Measurements from ENCODE around the gene PLEKHD1. TPM values are rescaled to one million over a fixed set of nuclear protein-coding genes. Genes with fewer than 3 reads are reported as not detected.

The PLEKHD1 gene
- total RNA-seq, 2 donors from 2014 or later, result 0.14 to 0.21 TPM

DNA sequence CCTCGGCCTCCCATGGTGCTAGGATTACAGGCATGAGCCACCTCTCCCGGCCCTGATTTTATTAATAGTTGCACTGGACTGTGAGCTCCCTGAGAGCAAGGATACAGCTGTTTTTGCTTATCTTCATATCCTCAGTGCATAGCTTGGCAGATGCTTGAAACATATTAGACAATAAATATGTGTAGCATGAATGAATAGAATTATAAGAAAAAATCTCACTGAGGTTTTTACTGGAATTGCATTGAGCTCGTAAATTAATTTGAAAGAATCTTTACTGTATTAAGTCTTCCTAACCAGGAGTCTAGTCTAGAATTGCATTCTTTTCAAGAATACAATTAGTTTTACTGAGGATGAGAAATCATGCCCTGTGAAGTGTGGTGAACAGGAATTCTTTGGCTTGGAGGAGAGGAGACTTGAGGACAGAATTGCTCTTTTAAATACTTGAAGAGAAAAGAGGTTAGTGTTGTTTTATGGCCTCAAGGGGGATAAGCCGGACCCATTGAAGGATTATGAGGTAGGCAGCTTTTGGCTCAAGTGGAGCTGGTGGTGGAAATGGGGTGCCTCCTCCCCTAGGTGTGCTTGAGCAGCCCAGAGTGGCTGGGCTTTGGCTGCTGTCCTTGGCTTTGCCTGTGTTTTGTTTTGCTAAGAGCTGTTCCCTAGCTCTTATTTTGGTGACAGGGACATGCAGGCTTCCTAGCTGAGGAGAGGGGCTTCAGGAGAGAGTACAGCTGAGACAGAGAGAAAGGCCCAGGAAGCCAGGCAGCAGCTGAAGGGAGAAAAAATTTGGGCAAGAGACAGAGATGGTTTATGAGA is 34.0 kb downstream of the PLEKHD1 start:
- Mint-ChIP-seq H3K27ac (no peak overlapping the region), H3K4me3 (no peak overlapping the region), H3K27me3 (peaks cover 16 to 24% of the 10 kb centered on the region in 2 donors), H3K36me3 (no peaks in the 10 kb centered on the region), H3K4me1 (ENCODE audit: low read depth in 2 of 2) (no peaks in the 10 kb centered on the region), H3K9me3 (no peaks in the 10 kb centered on the region)
- ATAC-seq (no peak), DNase-seq (ENCODE audit: low spot score) (no peak)

DNA sequence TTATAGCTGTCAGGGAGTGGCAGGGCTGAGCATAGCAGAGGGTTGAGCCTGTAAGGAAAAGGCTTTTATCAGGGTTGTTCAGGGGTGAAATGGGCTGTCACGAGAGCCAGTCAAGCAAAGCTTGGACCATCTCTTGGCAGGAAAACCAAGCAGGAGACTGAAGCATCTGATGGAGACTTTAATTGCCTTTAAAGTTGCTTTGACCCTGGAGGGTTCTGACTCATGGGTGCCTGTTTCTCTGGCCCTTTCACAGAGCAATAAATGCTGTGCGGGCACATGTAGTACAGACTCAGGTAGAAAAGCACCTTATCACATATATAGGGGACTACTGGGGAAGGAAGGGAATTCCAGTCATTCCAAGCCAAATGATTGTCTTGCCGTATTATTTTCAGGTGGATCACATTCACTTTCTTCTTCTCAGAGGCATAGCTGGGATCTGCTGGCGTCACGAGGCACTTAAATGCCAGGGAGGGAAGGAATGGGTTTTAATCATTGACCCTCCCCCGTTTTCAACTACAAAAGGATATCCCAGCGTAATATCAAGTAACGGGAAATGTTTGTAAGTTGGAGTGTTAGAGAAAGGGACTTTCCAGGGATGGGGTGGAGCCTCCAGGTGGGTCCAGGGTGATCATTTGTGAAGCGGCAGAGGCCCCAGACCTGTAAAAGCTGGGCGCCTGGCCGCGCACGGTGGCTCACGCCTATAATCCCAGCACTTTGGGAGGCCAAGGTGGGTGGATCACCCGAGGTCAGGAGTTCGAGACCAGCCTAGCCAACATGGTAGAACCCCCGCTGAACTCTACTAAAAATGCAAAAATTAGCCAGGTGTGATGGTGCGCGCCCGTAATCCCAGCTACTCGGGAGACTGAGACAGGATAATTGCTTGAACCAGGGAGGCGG is 34.9 kb downstream of the PLEKHD1 start:
- H3K4me3 Mint-ChIP-seq, result no peak overlapping the region
- no peak overlapping the region for H3K27ac Mint-ChIP-seq
- H3K4me1 Mint-ChIP-seq (ENCODE audit: low read depth in 2 of 2), result no peaks in the 10 kb centered on the region
- peaks cover 13 to 15% of the 10 kb centered on the region in 2 donors for H3K27me3 Mint-ChIP-seq
- no peaks in the 10 kb centered on the region for H3K9me3 Mint-ChIP-seq
- no peak for ATAC-seq
- H3K36me3 Mint-ChIP-seq, result no peaks in the 10 kb centered on the region
- DNase-seq (ENCODE audit: low spot score), result no peak

DNA sequence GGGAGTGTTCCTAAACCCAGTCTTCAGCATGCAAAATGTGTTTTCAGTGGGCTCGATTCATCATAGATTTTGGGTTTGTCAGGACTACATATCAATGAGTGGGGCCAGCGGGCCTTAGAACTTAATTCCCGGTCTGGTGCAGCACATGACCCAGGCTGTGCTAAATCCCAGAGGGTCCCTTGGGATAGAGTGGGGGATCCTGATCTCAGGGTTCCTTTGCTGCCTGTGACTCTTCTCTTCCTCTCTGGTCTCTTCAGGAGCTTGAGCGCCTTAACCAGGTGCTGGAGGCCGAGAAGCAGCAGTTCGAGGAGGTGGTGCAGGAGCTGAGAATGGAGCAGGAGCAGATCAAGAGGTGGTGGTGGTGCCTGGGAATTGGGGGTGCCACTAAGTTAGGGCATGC is 37.5 kb downstream of the PLEKHD1 start:
- Mint-ChIP-seq H3K36me3 (no peaks in the 10 kb centered on the region), H3K4me3 (no peak overlapping the region), H3K9me3 (no peaks in the 10 kb centered on the region), H3K4me1 (ENCODE audit: low read depth in 2 of 2) (no peaks in the 10 kb centered on the region), H3K27me3 (peaks cover 7 to 17% of the 10 kb centered on the region in 2 donors), H3K27ac (no peak overlapping the region)
- DNase-seq (ENCODE audit: low spot score) (no peak), ATAC-seq (no peak)

DNA sequence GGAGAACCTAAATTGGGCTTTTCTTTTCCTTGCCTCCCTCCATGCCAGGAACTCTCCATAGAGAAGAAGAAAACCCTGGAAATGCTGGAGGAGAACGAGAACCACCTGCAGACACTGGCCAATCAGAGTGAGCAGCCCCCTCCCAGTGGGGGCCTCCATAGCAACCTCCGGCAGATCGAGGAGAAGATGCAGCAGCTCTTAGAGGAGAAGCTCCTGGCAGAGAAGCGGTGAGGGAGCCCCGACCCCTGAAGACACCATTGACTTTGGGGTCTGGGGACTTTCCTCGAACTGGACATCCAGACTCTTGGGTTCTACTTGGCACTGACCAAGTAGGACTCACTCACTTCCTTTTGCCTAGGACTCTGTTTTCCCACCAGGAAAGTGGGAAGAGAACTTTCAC is 41.4 kb downstream of the PLEKHD1 start:
- no peak overlapping the region for H3K27ac Mint-ChIP-seq
- no peak overlapping the region for H3K4me3 Mint-ChIP-seq
- H3K36me3 Mint-ChIP-seq, result no peaks in the 10 kb centered on the region
- H3K4me1 Mint-ChIP-seq (ENCODE audit: low read depth in 2 of 2), result no peaks in the 10 kb centered on the region
- DNase-seq (ENCODE audit: low spot score) (no peak), ATAC-seq (no peak)
- no peaks in the 10 kb centered on the region for H3K9me3 Mint-ChIP-seq
- H3K27me3 Mint-ChIP-seq, result peaks cover 0 to 6% of the 10 kb centered on the region in 2 donors

DNA sequence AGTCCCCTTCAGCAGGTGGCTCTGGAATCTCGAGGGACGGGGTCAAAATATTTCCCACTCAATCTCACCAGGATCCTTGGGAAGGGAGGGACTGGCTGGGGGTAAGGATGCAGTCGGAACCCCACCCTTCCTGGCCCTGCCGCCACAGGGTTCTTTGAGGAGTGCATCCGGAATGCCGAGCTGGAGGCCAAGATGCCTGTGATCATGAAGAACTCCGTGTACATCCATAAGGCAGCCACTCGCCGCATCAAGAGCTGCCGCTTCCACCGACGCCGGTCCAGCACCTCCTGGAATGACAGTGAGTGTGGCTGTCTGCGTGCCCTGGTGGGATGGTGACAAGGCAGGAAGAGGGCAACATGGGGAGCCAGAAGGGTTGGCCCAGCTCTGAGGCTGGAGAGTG is 43.1 kb downstream of the PLEKHD1 start:
- Mint-ChIP-seq H3K27ac (no peak overlapping the region), H3K27me3 (peaks cover 3 to 6% of the 10 kb centered on the region in 2 donors), H3K36me3 (no peaks in the 10 kb centered on the region), H3K4me3 (no peak overlapping the region), H3K9me3 (no peaks in the 10 kb centered on the region), H3K4me1 (ENCODE audit: low read depth in 2 of 2) (no peaks in the 10 kb centered on the region)
- no peak for ATAC-seq
- no peak for DNase-seq (ENCODE audit: low spot score)

DNA sequence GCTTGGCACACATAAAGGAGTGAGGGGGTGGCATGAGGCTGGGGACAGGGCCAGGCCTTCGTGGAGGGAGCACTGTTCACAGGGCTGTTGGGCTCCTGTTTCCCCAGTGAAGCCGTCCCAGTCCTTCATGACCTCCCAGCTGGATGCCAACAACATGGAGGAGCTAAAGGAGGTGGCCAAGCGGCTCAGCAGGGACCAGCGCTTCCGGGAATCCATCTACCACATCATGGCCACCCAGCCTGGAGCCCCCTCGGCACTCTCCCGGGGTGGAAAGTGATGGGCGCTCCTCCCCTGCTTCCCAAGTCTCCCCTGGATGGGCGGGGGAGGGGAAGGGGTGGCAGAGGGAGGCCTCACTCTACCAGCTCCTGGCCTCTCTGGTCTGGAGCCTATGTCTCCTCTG is 43.6 kb downstream of the PLEKHD1 start:
- Mint-ChIP-seq H3K27ac (no peak overlapping the region), H3K36me3 (no peaks in the 10 kb centered on the region), H3K27me3 (peaks cover 4 to 6% of the 10 kb centered on the region in 2 donors), H3K4me1 (ENCODE audit: low read depth in 2 of 2) (no peaks in the 10 kb centered on the region), H3K4me3 (no peak overlapping the region), H3K9me3 (no peaks in the 10 kb centered on the region)
- ATAC-seq (no peak), DNase-seq (ENCODE audit: low spot score) (no peak)

DNA sequence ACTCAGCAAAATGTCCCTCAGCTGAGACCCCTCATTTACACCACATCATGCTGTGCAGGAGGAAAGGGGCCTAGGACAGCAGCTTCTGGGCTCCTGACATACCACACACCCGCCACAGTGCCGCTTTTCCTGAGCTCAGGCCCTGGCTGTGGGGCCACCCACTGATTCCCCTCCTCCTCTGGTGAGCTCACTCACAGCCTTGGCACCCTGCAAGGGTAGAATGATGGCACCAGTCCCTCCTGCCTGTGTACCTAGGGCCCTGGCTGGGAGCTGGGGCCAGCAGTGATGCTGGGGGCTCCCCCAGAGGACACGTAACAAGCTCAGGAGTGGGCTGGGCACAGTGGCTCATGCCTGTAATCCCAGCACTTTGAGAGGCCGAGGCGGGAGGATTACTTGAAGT is 44.4 kb downstream of the PLEKHD1 start:
- H3K27me3 Mint-ChIP-seq, result peaks cover 6 to 7% of the 10 kb centered on the region in 2 donors
- H3K9me3 Mint-ChIP-seq, result no peaks in the 10 kb centered on the region
- H3K4me3 Mint-ChIP-seq, result no peak overlapping the region
- no peaks in the 10 kb centered on the region for H3K36me3 Mint-ChIP-seq
- no peak overlapping the region for H3K27ac Mint-ChIP-seq
- H3K4me1 Mint-ChIP-seq (ENCODE audit: low read depth in 2 of 2), result no peaks in the 10 kb centered on the region
- ATAC-seq (no peak), DNase-seq (ENCODE audit: low spot score) (no peak)

DNA sequence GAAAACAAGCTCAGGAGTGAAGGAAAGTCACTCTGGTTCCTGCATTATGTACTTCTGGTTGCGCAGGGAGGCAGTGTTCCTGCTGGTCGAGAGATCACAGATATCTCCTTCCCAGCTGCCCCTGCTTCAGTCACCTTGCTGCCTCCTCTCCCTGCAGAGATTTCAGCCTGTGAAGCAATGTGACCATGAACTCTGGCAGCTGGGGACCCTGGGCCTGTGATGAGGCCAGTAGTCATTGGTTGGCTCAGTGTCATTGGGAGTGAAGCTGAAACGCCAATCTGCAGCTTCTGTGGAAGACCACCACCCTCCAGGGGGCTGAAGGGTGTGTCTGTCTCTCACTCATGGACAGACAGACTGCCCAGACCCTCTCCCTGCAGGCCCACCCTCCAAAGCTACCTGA is 45.0 kb downstream of the PLEKHD1 start:
- H3K9me3 Mint-ChIP-seq, result no peaks in the 10 kb centered on the region
- no peaks in the 10 kb centered on the region for H3K36me3 Mint-ChIP-seq
- ATAC-seq (no peak), DNase-seq (ENCODE audit: low spot score) (no peak)
- H3K27ac Mint-ChIP-seq, result no peak overlapping the region
- H3K4me1 Mint-ChIP-seq (ENCODE audit: low read depth in 2 of 2), result no peaks in the 10 kb centered on the region
- peaks cover 5 to 7% of the 10 kb centered on the region in 2 donors for H3K27me3 Mint-ChIP-seq
- no peak overlapping the region for H3K4me3 Mint-ChIP-seq

DNA sequence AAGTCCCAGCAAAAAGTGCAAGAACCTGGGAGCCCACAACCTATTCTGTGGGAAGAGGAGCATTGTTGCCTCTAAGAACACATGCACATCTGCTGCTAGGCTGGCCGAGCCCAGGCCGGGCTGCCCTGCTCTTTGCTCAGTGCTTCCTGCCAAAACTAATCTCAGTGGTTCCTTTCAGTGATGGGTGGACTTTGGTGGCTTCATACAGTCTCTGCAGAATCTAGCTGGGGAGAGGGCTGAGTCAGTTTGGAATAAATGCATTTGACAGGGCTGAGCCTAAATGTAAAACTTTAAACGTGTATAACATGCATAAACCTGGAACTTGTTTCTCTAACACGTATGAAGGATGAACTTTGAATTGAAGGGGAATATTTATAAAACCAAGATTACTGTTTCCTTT is 45.6 kb downstream of the PLEKHD1 start:
- no peak overlapping the region for H3K27ac Mint-ChIP-seq
- H3K4me3 Mint-ChIP-seq, result no peak overlapping the region
- H3K4me1 Mint-ChIP-seq (ENCODE audit: low read depth in 2 of 2), result no peaks in the 10 kb centered on the region
- no peak for DNase-seq (ENCODE audit: low spot score)
- no peak for ATAC-seq
- no peaks in the 10 kb centered on the region for H3K36me3 Mint-ChIP-seq
- peaks cover 5 to 11% of the 10 kb centered on the region in 2 donors for H3K27me3 Mint-ChIP-seq
- no peaks in the 10 kb centered on the region for H3K9me3 Mint-ChIP-seq

DNA sequence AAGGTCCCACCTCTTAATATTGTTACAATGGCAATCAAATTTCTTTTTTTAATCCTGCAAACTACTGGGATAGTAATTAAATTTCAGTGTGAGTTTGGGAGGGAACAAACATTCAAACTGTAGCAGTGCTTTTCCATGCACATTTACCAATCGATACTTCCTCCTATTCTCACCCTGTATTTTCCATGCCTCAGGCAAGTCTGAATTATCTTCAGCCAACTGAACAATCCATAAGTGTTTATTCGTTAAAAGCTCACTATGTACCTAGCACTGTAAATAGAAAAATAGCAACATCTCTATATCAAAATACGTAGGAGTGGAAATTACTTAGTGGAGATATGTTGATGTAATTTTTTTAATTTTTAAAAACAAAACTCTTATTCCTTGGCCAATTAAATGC is 46.6 kb downstream of the PLEKHD1 start:
- no peak for DNase-seq (ENCODE audit: low spot score)
- peaks cover 15% of the 10 kb centered on the region in 2 donors for H3K27me3 Mint-ChIP-seq
- H3K4me3 Mint-ChIP-seq, result no peak overlapping the region
- H3K36me3 Mint-ChIP-seq, result no peaks in the 10 kb centered on the region
- H3K9me3 Mint-ChIP-seq, result no peaks in the 10 kb centered on the region
- no peaks in the 10 kb centered on the region for H3K4me1 Mint-ChIP-seq (ENCODE audit: low read depth in 2 of 2)
- no peak for ATAC-seq
- no peak overlapping the region for H3K27ac Mint-ChIP-seq

DNA sequence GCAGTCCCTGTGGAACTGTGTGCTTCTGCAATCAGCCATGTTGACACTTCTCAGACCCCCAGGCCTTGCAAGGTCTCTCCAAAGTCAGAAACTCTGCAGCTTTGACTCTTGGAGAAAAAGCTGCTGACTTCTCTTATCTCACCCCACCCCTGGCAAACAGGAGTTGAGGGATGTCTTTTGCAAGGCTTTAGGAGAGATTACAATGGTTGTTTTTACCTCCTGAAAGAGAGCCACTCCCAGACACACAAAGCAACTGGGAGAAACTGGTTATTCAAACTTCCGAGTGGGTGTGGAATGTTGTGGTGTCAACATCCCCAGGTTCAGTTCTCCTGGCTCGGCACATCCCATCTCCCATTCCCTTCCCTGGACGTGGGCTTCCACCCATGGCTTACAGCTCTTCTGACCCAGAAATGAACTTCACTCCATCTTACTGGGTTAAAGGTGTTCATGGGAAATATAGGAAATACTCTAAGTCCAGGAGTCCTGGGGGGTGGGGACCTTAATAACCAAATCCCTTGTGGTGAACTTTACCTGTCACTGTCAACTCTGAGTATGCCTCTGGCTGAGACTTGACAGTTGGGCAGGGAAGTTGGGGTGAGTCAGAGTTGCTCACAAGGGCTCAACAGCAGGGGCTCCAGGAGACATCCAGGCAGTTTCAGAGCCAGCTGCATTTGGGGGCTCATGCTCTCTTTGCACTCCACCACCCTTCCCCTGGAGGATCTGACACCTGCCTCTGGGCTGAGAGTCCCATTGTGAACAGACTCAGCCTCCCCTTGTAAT is 48.2 kb downstream of the PLEKHD1 start:
- no peak for ATAC-seq
- no peak overlapping the region for H3K27ac Mint-ChIP-seq

DNA sequence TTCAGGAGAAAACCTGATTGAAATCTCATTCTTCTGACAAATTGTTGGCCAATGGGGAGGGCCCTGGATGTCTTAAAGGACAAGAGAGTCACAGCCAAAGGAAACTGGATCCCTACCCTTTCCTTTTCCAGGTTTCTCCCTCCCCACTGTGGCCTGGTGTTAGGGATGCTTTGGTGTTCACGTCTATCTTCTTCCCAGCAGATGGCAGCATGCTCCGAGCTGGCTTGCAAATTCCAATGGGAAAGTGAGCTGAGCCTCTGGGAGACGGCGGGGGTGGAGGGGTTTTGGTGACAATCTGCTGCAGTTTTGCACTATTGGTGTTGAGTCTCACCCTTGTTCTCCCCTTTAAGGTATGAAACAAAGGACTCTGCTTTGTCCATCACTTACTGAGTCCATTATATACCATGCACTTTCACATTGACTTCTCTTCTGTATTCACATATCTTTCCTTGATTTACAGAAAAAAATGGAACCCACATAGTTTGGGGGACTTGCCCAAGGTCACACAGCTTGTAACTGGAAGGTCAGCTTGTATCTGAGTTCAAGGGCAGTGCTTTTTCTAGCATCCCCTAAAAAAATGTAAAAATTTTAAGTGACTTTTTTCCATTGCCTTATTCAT is 50.8 kb downstream of the PLEKHD1 start:
- DNase-seq (ENCODE audit: low spot score), result no peak
- H3K36me3 Mint-ChIP-seq, result no peaks in the 10 kb centered on the region
- H3K27me3 Mint-ChIP-seq, result peaks cover 20 to 30% of the 10 kb centered on the region in 2 donors
- no peak overlapping the region for H3K27ac Mint-ChIP-seq
- no peaks in the 10 kb centered on the region for H3K4me1 Mint-ChIP-seq (ENCODE audit: low read depth in 2 of 2)
- H3K9me3 Mint-ChIP-seq, result no peaks in the 10 kb centered on the region
- H3K4me3 Mint-ChIP-seq, result no peak overlapping the region
- ATAC-seq, result no peak

More for the DNA sequence above, 48.2 kb downstream of the PLEKHD1 start:
- H3K4me1 Mint-ChIP-seq (ENCODE audit: low read depth in 2 of 2), result no peaks in the 10 kb centered on the region
- H3K36me3 Mint-ChIP-seq, result no peaks in the 10 kb centered on the region
- H3K9me3 Mint-ChIP-seq, result no peaks in the 10 kb centered on the region
- H3K27me3 Mint-ChIP-seq, result peaks cover 15 to 29% of the 10 kb centered on the region in 2 donors
- no peak for DNase-seq (ENCODE audit: low spot score)
- H3K4me3 Mint-ChIP-seq, result no peak overlapping the region

DNA sequence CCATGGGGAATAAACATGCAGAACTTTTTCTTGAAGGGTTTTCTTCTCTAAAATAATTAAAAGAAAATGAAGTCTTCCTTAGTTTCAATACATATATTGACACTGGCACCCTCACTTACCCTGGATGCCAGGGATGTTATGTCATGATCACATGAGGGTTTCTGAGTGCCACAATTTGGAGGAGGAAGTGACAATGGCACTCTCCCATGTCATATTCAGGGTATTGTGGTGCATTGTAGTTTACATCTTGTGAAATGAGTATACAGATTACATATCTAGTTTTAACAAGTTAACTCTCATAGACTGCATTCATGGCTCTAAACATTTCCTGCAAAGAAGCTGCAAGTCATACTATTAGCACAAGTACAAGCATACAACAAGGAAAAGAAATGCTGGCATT is 52.4 kb downstream of the PLEKHD1 start:
- Mint-ChIP-seq H3K36me3 (no peaks in the 10 kb centered on the region), H3K4me3 (no peak overlapping the region), H3K9me3 (no peaks in the 10 kb centered on the region), H3K4me1 (ENCODE audit: low read depth in 2 of 2) (no peaks in the 10 kb centered on the region), H3K27ac (no peak overlapping the region), H3K27me3 (peaks cover 21 to 33% of the 10 kb centered on the region in 2 donors)
- DNase-seq (ENCODE audit: low spot score) (no peak), ATAC-seq (no peak)

Data from natural killer cell treated with Interleukin-12 subunit alpha and Interleukin-12 subunit beta and Interleukin-15 and Interleukin-18, amount 100 ng/mL, for 72 hours (primary cell).